DMS53 (cell line): ENCODE measurements around the gene CDC42SE2.
"Not testable (repeated sequence)": the region's sequence is repeated elsewhere in the genome, so short reads cannot be mapped to it uniquely, and the experiment has no call there.

ENCODE experiments used
- DNase-seq: peaks from one replicate; lab custom pipeline; 2025; lab: John Stamatoyannopoulos, UW

The CDC42SE2 gene

DNA sequence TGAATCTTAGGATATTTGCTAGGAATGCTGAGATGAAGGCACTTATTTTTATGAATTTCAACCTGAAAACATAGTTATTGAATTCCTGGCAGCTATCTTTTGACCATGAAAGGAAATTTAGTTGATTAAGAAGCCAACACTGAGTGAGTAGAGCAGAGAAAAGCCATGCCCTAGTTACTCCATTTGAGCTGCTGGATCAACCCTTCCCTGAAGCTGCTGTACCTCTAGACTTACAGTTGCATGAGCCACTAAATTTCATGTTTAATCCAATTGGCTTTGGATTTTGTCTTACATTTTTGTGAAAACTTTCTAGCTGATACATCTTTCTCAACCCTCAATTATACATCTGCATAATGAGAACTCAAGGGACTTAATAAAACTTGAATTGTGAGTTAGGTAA lies 54.6 kb downstream of the CDC42SE2 start:
- DNase-seq: no peak

DNA sequence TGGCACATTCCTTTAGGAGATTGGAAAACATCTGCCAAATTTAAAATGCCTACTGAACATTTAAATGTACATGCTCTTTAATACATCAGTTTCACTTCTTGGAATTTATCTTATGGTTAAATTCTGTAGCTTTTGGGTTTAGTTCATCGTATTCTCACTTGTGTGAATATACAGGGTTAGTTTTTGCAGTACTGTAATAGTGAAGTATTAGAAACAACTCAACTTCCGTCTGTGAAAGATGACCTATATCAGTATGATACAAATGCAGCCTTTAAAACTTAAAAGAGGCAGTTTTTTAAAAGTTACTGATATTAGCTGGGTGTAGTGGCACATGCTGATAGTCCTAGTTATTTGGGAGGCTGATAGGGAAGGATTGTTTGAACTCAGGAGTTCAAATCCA lies 57.2 kb downstream of the CDC42SE2 start:
- no peak for DNase-seq

DNA sequence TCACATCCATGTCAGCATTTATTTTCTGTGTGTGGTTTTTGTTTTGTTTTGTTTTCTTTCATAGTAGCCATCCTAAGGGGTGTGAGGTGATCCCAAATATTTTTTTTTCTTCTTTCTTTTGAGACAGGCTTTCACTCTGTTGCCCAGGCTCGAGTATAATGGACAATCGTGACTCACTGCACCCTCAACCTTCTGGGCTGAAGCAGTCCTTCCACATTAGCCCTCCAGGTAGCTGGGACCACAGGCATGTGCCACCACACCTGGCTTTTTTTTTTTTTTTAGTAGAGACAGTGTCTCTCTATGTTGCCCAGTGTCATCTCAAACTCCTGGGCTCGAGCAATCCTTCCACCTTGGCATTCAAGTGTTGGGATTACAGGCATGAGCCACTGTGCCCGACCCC lies 59.1 kb downstream of the CDC42SE2 start:
- DNase-seq: peak; percentile 50

DNA sequence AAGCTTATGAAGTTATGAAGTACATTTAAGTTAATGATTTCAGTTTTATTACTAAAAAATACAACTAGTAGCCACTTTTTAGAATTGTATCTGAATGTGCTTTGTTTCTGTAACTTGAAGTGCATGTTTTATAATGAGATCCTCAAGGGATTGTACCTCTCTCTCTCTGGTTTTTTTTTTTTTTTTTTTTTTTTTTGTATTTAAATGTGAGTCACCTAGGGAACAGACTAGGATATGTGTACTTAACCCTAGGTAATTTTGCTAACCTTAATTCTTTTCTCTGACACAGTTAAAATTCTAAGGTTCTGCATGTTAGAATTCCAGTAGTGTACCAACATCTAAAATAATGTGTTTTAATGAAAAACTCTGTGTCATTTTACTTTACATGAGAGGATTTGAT lies 59.5 kb downstream of the CDC42SE2 start:
- DNase-seq: peak; percentile 52

DNA sequence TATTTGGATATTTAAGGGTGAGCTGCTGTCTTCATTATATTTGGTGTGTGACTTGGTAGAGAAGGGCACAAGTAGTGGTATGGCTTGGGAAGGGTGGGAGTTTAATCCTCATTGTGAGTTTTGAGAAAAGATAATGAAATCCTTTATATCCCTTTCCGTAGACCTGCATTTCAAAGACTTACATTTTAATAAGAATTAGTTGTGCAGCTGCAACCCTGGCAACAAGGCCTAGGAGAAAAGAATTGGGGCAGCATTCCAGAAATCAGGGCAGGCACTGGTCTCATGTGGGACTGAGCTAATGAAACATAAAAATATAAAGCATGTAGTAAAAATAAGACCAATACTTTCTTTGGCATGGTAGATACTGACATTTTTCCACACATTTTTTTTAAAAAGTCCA lies 60.5 kb downstream of the CDC42SE2 start:
- no peak for DNase-seq

DNA sequence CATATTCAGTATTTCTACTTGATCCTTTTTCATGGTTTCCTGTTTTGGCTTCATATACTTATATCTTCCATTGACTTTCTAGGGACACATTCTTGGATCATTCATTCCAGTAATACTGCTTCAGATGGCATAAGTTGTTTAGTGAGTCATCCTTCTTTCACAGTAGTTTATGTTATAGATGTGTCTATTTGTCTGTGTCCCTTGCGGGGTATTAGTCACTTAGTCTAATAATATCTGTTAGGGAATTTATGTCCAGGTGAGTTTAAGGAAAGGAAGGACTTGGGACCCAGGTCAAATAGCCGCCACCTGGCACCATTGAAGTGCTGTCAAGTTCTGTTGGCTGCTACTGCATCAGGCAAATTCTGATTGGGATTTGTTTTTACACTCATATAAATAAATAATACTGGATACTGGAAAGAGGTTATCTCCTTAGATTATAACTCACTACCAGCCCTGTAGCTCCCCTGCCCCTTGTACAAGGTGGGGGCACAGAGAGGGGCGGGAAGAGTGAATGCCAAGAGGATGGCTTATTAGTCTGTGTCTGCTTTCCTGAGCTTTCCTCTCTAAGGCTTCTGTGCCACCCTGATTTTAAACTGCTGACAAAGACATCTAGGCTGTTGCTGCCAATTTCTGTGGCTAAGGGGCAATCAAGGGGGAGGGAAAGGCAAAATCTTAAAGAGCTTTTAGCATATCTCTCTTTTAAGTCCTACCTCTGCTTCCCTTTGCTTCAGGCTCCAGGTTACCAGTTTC lies 64.9 kb downstream of the CDC42SE2 start:
- peak; percentile 77 for DNase-seq

DNA sequence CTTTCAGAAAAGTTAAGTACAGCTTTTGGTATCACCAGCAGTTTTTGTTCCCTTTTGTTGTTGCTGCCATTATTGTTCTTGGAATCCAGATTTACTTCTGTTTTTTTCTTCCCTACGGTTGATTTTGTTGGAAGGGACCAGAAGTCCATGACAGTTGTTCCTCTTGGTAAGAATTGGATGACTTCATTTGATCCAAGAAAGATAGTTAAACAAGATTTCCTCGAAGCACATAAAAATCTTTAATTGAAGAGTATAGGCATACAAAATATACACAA lies 65.4 kb downstream of the CDC42SE2 start:
- DNase-seq: no peak

DNA sequence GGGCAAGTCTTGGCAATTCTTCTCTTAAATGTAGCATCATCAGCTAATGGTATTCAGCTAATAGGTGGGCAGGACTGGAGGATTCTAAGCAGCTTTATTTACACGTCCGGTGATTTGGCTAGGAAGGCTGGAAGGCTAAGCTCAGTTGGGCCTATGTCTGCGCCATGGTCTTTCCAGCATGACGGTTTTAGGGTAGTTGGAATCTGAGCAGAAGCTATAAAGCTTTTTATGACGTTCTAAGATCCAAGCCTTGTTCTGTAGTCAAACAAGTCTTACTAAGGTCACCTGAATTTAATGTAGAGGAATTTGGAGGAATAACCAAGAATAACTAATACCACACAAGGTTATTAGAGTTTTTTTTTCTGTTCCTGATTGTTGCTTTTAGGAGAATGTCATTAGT lies 66.2 kb downstream of the CDC42SE2 start:
- DNase-seq: no peak

DNA sequence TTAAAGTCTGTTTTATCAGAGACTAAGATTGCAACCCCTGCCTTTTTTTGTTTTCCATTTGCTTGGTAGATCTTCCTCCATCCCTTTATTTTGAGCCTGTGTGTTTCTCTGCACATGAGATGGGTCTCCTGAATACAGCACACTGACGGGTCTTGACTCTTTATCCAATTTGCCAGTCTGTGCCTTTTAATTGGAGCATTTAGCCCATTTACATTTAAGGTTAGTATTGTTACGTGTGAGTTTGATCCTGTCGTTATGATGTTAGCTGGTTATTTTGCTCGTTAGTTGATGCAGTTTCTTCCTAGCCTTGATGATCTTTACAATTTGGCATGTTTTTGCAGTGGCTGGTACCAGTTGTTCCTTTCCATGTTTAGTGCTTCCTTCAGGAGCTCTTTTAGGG lies 71.9 kb downstream of the CDC42SE2 start:
- DNase-seq: not testable (repeated sequence)

DNA sequence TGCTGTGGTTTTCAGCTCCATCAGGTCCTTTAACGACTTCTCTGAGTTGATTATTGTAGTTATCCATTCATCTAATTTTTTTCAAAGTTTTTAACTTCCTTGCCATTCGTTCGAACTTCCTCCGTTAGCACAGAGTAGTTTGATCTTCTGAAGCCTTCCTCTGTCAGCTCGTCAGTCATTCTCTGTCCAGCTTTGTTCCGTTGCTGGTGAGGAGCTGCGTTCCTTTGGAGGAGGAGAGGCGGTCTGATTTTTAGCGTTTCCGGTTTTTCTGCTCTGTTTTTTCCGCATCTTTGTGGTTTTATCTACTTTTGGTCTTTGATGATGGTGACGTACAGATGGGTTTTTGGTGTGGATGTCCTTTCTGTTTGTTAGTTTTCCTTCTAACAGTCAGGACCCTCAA lies 72.9 kb downstream of the CDC42SE2 start:
- not testable (repeated sequence) for DNase-seq

DNA sequence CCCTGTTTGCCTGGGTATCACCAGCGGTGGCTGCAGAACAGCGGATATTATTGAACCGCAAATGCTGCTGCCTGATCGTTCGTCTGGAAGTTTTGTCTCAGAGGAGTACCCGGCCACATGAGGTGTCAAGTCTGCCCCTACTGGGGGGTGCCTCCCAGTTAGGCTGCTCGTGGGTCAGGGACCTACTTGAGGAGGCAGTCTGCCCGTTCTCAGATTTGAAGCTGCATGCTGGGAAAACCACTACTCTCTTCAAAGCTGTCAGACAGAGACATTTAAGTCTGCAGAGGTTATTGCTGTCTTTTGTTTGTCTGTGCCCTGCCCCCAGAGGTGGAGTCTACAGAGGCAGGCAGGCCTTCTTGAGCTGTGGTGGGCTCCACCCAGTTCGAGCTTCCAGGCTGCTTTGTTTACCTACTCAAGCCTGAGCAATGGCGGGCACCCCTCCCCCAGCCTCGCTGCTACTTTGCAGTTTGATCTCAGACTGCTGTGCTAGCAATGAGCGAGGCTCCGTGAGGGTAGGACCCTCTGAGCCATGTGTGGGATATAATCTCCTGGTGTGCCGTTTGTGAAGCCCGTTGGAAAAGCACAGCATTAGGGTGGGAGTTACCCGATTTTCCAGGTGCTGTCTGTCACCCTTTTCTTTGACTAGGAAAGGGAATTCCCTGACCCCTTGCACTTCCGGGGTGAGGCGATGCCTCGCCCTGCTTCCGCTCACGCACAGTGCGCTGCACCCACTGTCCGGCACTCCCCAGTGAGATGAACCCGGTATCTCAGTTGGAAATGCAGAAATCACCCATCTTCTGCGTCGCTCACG lies 73.6 kb downstream of the CDC42SE2 start:
- DNase-seq: not testable (repeated sequence)

DNA sequence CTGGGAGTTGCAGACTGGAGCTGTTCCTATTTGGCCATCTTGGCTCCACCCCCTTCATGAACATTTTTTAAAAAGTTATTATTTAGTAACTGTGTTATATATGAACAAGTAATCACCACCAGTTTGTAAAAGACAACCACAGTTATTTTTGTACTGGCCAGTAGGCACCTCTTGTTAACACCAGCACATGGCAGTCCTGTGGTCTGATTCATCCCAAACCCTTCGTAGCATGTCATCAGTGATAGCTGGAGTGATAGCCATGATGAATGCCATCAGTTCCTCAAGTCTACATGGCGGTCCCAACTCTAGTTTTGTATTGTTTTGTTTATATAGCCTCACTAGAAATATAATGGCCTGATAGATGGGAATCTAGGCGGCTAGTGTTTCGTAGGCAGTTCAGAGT lies 74.2 kb downstream of the CDC42SE2 start:
- DNase-seq: no peak

DNA sequence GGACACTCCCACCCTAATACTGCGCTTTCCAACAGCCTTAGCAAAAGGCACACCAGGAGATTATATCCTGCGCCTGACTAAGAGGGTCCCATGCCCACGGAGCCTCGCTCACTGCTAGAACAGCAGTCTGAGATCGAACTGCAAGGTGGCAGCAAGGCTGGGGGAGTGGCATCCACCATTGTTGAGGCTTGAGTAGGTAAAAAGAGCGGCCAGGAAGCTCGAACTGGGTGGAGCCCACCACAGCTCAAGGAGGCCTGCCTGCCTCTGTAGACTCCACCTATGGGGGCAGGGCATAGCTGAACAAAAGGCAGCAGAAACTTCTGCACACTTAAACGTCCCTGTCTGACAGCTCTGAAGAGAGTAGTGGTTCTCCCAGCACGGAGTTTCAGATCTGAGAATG lies 80.4 kb downstream of the CDC42SE2 start:
- DNase-seq: not testable (repeated sequence)

DNA sequence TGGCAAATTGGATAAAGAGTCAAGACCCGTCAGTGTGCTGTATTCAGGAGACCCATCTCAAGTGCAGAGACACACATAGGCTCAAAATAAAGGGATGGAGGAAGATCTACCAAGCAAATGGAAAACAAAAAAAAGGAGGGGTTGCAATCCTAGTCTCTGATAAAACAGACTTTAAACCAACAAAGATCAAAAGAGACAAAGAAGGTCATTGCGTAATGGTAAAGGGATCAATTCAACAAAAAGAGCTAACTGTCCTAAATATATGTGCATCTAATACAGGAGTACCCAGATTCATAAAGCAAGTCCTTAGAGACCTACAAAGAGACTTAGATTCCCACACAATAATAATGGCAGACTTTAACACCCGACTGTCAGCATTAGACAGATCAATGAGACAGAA lies 82.4 kb downstream of the CDC42SE2 start:
- not testable (repeated sequence) for DNase-seq

DNA sequence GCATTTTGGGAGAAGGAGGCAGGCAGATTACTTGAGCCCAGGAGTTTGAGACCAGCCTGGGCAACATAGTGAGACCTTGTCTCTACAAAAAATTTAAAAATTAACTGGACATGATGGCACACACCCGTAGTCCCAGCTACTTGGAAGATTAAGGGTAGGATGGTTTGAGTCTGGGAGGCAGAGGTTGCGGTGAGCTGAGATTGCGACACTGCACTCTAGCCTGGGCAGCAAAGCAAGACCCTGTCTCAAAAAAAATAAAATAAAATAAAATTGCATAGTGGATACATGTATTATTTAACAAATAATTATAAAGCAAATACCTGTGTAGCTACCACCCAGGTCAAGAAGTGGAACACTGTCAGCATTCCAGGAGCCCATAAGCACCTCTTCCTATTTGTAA lies 90.1 kb downstream of the CDC42SE2 start:
- no peak for DNase-seq

DNA sequence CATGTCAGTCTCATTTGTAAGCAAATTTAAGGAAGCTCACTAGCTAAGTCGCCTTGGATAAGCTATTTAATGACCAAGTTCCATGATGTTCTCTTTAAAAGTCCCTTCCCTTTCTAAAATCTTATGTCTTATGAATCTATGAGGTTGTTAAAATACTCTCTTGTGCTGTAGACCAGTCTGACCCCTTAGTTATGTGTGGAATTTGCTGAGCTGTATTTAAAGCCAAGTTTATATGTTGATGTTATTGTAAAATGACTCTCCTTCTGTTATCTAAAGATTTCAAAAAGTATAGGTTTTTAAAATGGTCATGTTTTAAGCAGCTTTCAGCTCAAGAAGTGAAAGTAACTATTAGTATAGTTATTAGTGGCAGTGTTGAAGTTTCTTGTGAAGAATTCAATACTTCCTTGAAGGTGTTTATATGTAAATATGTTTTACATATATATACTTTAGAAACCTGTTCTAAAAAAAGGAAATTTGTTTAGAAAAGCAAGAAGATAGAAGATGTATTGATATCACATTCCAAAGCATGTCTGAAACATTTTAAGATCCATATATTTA lies 92.2 kb downstream of the CDC42SE2 start:
- no peak for DNase-seq

DNA sequence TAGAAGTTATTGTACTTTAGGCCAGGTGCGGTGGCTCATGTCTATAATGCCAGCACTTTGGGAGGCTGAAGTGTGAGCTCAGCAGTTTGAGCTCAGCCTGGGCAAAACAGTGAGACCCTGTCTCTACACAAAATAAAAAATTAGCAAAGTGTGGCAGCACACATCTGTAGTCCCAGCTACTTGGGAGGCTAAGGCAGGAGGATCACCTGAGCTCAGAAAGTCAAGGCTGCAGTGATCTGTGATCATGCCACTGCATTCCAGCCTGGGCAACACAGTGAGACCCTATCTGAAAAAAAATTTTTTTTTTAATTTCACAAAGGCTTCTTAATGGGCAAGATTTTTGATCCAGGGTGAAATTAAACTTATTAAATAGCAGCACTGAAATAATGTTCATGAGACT lies 92.8 kb downstream of the CDC42SE2 start:
- DNase-seq: no peak

DNA sequence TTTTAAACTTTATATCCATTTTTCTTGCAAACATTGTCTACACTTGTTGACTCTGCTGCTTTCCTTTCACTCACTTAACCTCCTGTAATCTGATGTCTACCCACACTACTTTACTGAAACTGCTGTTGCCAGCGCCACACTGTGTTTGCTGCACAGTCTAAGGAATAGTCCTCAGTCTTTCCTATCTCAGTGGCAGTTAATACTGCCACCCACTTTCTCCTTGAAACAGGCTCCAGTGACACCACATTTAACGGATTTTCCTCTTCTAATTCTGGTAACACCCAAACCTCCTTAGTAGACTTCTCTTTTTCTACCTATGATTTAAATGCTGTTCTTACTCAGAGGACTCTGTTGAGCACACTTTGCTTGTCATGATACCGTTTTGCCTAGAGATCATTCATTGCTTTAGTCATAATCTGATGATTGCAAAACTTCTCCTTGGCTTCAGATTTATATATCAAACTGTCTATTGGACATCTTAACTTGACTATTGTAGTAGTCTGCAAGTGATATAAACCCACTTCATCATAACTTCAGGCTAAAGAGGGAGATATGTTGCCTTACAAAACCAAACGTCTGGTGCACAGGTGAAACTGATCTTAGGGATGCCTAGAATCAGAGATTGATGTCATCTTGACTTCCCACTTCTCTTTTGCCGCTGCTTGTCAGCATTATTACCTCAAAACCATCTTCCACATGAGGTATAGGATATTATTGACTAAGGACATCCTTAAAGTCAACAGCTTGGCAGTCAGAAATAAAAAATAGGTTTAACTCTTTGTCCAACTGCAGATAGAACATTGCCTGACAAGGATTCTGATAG lies 94.1 kb downstream of the CDC42SE2 start:
- no peak for DNase-seq

DNA sequence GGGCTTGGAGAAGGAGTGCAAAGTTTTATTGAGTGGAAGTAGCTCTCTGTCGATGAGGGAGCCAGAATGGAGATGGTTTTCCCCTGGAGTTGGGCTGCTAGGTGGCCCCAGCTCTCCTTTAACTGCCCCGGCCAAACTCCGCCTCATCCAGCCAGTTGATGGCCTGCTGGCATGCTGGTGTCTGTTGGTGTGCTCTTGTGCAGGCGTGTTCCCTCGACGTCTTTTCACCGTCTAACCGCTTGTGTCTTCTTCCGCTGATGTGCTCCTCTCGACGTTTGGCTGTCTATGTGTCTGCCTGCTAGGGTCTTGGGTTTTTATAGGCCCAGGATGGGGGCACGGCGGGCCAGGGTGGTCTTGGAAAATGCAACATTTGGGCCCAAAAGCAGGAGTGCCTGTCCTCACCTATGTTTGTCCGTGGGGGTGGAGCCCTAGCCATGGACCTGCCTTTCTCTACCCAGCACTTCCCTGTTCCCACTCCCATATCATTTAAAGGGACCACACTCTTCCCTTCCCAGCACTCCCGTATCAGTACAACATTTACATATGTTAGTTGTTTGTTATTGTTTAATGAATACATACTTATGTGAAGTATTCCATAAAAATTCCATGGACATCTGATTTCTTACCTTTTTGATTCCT lies 97.9 kb downstream of the CDC42SE2 start:
- no peak for DNase-seq

DNA sequence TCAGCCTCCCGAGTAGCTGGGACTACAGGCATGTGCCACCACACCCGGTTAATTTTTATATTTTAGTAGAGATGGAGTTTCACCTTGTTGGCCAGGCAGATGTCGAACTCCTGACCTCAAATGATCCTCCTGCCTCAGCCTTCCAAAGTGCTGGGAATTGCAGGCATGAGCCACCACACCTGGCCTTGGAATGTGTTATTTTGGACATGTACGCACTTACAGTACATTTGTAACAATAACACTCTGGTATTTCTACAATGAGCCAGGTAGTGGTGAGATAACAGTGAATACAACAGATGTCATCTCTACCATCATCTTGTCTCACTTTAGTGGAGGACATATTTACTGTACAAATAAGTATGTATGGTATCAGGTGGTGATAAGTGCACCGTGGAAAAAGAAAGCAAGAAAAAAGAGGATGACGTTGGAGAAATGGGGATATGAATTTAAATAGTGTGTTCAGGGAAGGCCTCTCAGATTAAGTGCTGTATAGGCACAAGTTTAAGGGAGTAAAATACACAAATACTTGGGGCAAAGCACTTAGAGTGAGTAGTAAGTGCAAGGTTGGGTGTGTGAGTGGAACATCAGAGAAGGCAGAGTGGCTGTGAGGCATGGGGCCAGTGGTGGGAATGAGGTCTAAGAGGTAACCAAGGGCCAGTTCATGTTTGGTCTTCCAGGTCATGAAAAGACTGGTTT lies 100.1 kb downstream of the CDC42SE2 start:
- peak; percentile 49 for DNase-seq

DNA sequence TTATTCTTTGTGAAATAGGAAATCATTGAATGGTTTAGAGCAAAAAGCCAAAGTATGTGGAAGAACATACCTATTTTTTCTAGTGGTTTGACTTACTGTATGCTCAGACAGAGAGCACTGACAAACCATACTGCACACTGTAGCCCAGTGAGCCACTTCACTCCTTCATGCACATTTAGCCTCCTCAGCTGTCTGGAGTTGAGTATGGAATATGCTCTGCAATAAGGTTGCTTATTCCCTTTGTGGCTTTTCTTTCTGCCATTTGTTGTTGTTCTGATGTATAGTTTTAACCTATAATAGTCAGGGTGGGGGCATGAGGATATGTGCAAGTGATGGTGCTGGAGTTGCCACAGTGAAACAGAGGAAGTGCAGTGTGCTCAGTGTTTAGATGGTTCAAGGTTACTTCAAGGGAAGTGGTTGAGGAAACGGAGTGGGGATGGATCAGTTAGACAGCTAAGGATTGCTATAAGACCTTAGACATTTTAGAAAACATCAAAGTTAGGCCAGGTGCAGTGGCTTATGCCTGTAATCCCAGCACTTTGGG lies 100.7 kb downstream of the CDC42SE2 start:
- DNase-seq: no peak
